NCI-H1436 treated with DMSO at 0.1 percent for 48 hours (cell line): ENCODE measurements around the gene TNKS1BP1.

Source experiments
- DNase-seq: peaks from one replicate; lab custom pipeline; 2025; lab: John Stamatoyannopoulos, UW

Gene TNKS1BP1

DNA sequence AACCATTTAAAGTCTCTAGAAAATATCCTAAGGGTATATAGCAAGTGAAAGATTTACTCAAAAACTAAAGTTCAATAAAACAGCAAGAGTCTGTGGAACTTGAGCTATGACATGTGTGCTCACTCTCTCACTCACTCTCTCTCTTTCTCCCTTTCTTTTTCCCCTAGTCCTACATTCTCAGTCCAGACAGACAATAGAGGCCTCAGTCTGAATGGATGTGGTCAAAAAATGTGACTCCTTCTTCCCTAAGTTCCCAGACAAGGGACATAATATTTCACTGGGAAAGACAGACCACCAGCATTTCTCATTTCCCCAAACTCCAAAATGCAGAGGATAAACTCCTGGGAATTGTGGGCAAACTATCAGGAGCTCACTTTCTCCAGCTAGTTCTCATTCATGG is 70.1 kb downstream of the TNKS1BP1 start:
- DNase-seq: no peak

DNA sequence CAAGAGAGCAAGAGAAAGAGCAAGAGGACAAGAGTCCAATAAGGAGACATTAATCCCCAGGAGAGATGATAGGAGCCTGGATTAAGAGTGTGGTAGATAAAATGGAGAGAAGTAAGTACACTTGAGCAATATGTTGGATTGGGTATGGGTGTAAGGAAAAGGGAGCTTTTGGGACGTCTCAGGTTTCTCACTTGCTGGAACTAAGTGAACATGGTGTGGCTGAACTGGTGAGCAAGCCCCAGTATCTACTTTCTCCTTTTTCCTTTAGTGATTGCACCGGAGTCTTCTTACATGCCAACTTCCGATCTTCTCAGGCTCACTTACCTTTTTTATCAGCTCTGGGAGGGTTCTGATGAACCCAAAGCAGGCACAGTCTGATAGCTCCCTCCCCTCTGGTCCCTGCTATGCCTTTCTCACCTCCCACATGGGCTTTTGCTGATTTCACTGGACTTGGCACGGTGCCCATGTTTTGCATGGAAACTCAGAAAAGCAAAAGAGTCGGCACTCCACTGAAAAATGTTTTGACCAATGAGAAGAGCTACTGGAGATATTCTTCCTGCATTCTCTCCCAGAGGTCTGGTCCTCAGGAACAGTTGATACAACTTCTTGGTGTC is 73.2 kb downstream of the TNKS1BP1 start:
- no peak for DNase-seq

DNA sequence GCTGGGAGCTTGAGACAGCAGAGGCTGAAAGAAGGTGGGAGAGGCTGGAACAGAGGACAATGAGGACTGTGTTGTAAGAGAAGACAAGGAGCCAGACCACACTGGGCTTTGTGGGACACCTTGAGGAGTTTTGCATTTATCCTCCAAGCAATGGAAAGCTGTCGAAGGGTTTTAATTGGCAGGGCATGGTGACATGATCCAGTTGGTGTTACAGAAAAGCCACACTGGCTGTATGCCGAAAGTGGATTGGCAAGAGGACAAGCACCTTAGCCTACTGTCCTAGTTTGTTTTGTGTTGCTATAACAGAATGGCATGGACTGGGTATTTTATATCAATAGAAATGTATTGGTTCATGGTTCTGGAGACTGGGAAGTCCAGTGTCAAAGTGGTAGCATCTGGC is 73.7 kb downstream of the TNKS1BP1 start:
- DNase-seq: no peak
